ENCODE data around the gene ARHGEF26.

DNA sequence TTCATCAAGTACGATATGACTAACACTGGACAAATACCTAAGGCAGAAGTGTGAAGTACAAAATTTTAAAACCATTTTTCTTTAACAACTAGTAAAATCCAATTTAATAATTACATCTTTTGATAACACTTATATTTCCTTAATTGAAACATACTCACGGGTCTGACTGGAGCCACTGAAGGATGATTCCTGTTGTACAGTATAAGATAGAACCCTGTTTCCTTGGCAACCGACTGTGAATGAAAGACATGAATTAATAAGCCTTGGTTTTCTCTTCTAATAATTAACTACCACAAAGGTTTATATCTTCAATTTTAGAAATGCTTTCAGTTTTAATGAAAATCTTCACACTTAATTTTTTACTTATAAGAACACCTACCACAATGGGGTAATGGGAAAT lies 183.7 kb downstream of the ARHGEF26 start:
- TF ChIP-seq CTCF (IDR thresholded peaks at IDR 0.05; ENCODE audit: borderline replicate concordance, extremely low read depth, low read length, poor library complexity, severe bottlenecking) (no peak), EZH2 (IDR thresholded peaks at IDR 0.05; ENCODE audit: borderline replicate concordance, low read depth, low read length, severe bottlenecking) (no peak)

All from DND-41 (cell line).